H1 (cell line): Measurements from ENCODE around the gene LMOD2. TPM values are rescaled to one million over a fixed set of nuclear protein-coding genes. Genes with fewer than 3 reads are reported as not detected.
A peak's percentile ranks its signal among the peaks of the same experiment; 100 is the strongest.

Experiments used
- CTCF ChIA-PET: fragments of 300-600 bp; sonication (Branson Sonifier 250); formaldehyde crosslinking; loops from one replicate; lab custom pipeline; 2021; ENCODE audit not compliant: partially characterized antibody; lab: Charles Lee
- POLR2A ChIA-PET: fragments of 300-600 bp; sonication (Branson Sonifier 250); formaldehyde crosslinking; loops from one replicate; lab custom pipeline; 2021; ENCODE audit warnings: inconsistent platforms; ENCODE audit not compliant: partially characterized antibody; lab: Charles Lee
- DNase-seq, 2 experiments: peaks; one replicate each; pipeline versions ENCODE4 v3.0.0 to v3.0.0-alpha.2; 2010 to 2022; ENCODE audit warnings: low spot score in 2 of 2, low read depth in 1 of 2, mixed read lengths in 1 of 2
- FAIRE-seq: peaks from 2 replicates; lab custom pipeline; 2011; peaks lifted over from hg19 to GRCh38; lab: Jason Lieb, UNC
- H2AFZ ChIP-seq: 2 replicates; pipeline ENCODE4 v1.8.1; 2012; ENCODE audit warnings: low read length, inconsistent platforms
- H2AK5ac ChIP-seq: 2 replicates; pipeline ENCODE4 v1.6.1; 2013; ENCODE audit warnings: low read depth, low read length
- H2BK120ac ChIP-seq: replicated peaks from 2 replicates; pipeline ENCODE3; 2013; ENCODE audit warnings: low read depth, low read length, inconsistent platforms
- H2BK12ac ChIP-seq: 2 replicates; pipeline ENCODE4 v1.6.1; 2013; ENCODE audit warnings: low read depth, low read length
- H2BK15ac ChIP-seq: 2 replicates; pipeline ENCODE4 v1.6.1; 2013; ENCODE audit warnings: low read length
- H2BK20ac ChIP-seq: 2 replicates; pipeline ENCODE4 v1.6.1; 2013; ENCODE audit warnings: low read length
- H2BK5ac ChIP-seq: 2 replicates; pipeline ENCODE4 v1.6.1; 2013; ENCODE audit warnings: low read depth, low read length
- H3K14ac ChIP-seq: 2 replicates; pipeline ENCODE4 v1.6.1; 2013; ENCODE audit warnings: inconsistent platforms; ENCODE audit not compliant: insufficient read length
- H3K18ac ChIP-seq: 2 replicates; pipeline ENCODE4 v1.6.1; 2013; ENCODE audit warnings: low read length; ENCODE audit errors: extremely low read depth
- H3K23ac ChIP-seq: 2 replicates; pipeline ENCODE4 v1.6.1; 2013; ENCODE audit warnings: inconsistent platforms; ENCODE audit not compliant: insufficient read length
- H3K23me2 ChIP-seq: 2 replicates; pipeline ENCODE4 v1.6.1; 2013; ENCODE audit warnings: low read depth, low read length
- H3K27ac ChIP-seq: 2 replicates; pipeline ENCODE4 v1.6.1; 2011; ENCODE audit warnings: low read depth, low read length, inconsistent platforms
- H3K27me3 ChIP-seq, 4 experiments: replicated peaks in 1 of 4; 1 replicate in 1 of 4; 2 replicates in 3 of 4; pipeline versions ENCODE4 v1.6.1 to v1.8.1; 2011 to 2013; ENCODE audit warnings: low read length in 3 of 4, mild to moderate bottlenecking in 3 of 4, inconsistent platforms in 2 of 4, mixed read lengths in 2 of 4, moderate library complexity in 1 of 4; ENCODE audit not compliant: control insufficient read depth in 3 of 4, insufficient read depth in 3 of 4; ENCODE audit errors: extremely low read depth in 1 of 4
- H3K36me3 ChIP-seq, 4 experiments: 2 replicates each; pipeline versions ENCODE4 v1.6.1 to v1.8.1; 2011 to 2013; ENCODE audit warnings: mild to moderate bottlenecking in 4 of 4, low read length in 3 of 4, moderate library complexity in 2 of 4, control low read depth in 1 of 4, inconsistent platforms in 1 of 4; ENCODE audit not compliant: insufficient read depth in 4 of 4, control insufficient read depth in 2 of 4
- H3K4ac ChIP-seq: replicated peaks from 2 replicates; pipeline ENCODE3; 2013; ENCODE audit warnings: low read length, low read depth, mixed read lengths, inconsistent platforms; ENCODE audit not compliant: insufficient read length
- H3K4me1 ChIP-seq, 4 experiments: replicated peaks in 1 of 4; 1 replicate in 1 of 4; 2 replicates in 3 of 4; pipeline versions ENCODE4 v1.6.1 to v1.8.1; 2011 to 2013; ENCODE audit warnings: low read length in 3 of 4, inconsistent platforms in 2 of 4, mixed read lengths in 1 of 4; ENCODE audit not compliant: insufficient read depth in 4 of 4, control insufficient read depth in 3 of 4
- H3K4me2 ChIP-seq, 2 experiments: 2 replicates each; pipeline versions ENCODE4 v1.6.1 to v1.8.1; 2011 to 2013; ENCODE audit warnings: low read depth in 2 of 2, low read length in 2 of 2, control low read depth in 1 of 2, inconsistent platforms in 1 of 2, mild to moderate bottlenecking in 1 of 2; ENCODE audit not compliant: insufficient read depth in 1 of 2
- H3K4me3 ChIP-seq, 4 experiments: fragments of 200-600, 300-600 bp in 1 of 4; sonication (generic), shearing (Covaris generic), sonication (Bioruptor Twin) in 1 of 4; 2 replicates each; pipeline versions ENCODE4 v1.5.1 to v1.8.1; 2011 to 2016; ENCODE audit warnings: low read length in 4 of 4, low read depth in 3 of 4, control low read depth in 2 of 4, inconsistent platforms in 2 of 4, mild to moderate bottlenecking in 2 of 4, mixed read lengths in 1 of 4, moderate library complexity in 1 of 4; ENCODE audit not compliant: insufficient read depth in 2 of 4; ENCODE audit errors: extremely low read depth in 1 of 4
- H3K56ac ChIP-seq: replicated peaks from 2 replicates; pipeline ENCODE3; 2013; ENCODE audit warnings: low read depth, mild to moderate bottlenecking, mixed read lengths, low read length, inconsistent platforms; ENCODE audit not compliant: insufficient read length
- H3K79me1 ChIP-seq: 2 replicates; pipeline ENCODE4 v1.6.1; 2013; ENCODE audit warnings: low read depth, low read length, control low read depth
- H3K79me2 ChIP-seq, 2 experiments: 2 replicates each; pipeline versions ENCODE4 v1.6.1 to v1.8.1; 2012 to 2013; ENCODE audit warnings: low read length in 2 of 2, mild to moderate bottlenecking in 2 of 2, inconsistent platforms in 1 of 2; ENCODE audit not compliant: insufficient read depth in 2 of 2, control insufficient read depth in 1 of 2
- H3K9ac ChIP-seq, 4 experiments: replicated peaks in 1 of 4; 1 replicate in 1 of 4; 2 replicates in 3 of 4; pipeline versions ENCODE4 v1.6.1 to v1.8.1; 2011 to 2013; ENCODE audit warnings: low read depth in 3 of 4, low read length in 3 of 4, control low read depth in 2 of 4, mild to moderate bottlenecking in 2 of 4, moderate library complexity in 2 of 4, inconsistent platforms in 1 of 4; ENCODE audit errors: extremely low read depth in 1 of 4
- H3K9me3 ChIP-seq, 2 experiments: 2 replicates each; pipeline versions ENCODE4 v1.6.1 to v1.8.1; 2012 to 2013; ENCODE audit warnings: mild to moderate bottlenecking in 2 of 2, moderate library complexity in 2 of 2, control low read depth in 1 of 2, inconsistent platforms in 1 of 2, low read depth in 1 of 2, low read length in 1 of 2, mixed read lengths in 1 of 2; ENCODE audit not compliant: insufficient read depth in 2 of 2
- H4K20me1 ChIP-seq, 2 experiments: replicated peaks in 1 of 2; 2 replicates each; pipeline versions ENCODE3 to v1.8.1; 2011 to 2013; ENCODE audit warnings: inconsistent platforms in 2 of 2, low read length in 2 of 2, mild to moderate bottlenecking in 1 of 2; ENCODE audit not compliant: insufficient read depth in 2 of 2, control insufficient read depth in 1 of 2
- H4K5ac ChIP-seq: 2 replicates; pipeline ENCODE4 v1.6.1; 2013; ENCODE audit warnings: low read length, low read depth, mixed read lengths, inconsistent platforms; ENCODE audit not compliant: insufficient read length
- H4K8ac ChIP-seq: 2 replicates; pipeline ENCODE4 v1.8.0; 2013; ENCODE audit warnings: mild to moderate bottlenecking, moderate library complexity, low read length, inconsistent platforms; ENCODE audit not compliant: insufficient read depth; ENCODE audit errors: extremely low read depth
- H4K91ac ChIP-seq: replicated peaks from 2 replicates; pipeline ENCODE3; 2013; ENCODE audit warnings: low read length, mixed read lengths, inconsistent platforms; ENCODE audit not compliant: insufficient read length
- CTCF ChIP-seq, 3 experiments: IDR thresholded peaks; 1 replicate in 2 of 3; 2 replicates in 1 of 3; pipeline versions ENCODE4 v1.5.1 to v1.6.1; 2011; ENCODE audit warnings: low read length in 3 of 3, mild to moderate bottlenecking in 3 of 3, inconsistent platforms in 2 of 3, low read depth in 1 of 3, moderate library complexity in 1 of 3; ENCODE audit not compliant: insufficient read depth in 1 of 3; ENCODE audit errors: control extremely low read depth in 1 of 3
- RAD21 ChIP-seq, 2 experiments: IDR thresholded peaks in 1 of 2; conservative IDR thresholded peaks in 1 of 2; 2 replicates each; pipeline ENCODE4 v1.6.1; 2011; ENCODE audit warnings: low read depth in 2 of 2, low read length in 2 of 2, improper control_type of control experiment in 1 of 2, inconsistent platforms in 1 of 2, mild to moderate bottlenecking in 1 of 2, moderate library complexity in 1 of 2
- RBBP5 ChIP-seq: IDR thresholded peaks from 2 replicates; pipeline ENCODE4 v1.7.1; 2012; ENCODE audit warnings: low read depth, mild to moderate bottlenecking, inconsistent platforms, low read length, moderate library complexity, borderline replicate concordance
- WGBS, 2 experiments: shearing (Covaris generic) in 1 of 2; methylation state at CpG; one replicate each; pipeline versions ENCODE4 v1.1.6 to v1.1.7; 2013 to 2015; ENCODE audit warnings: low lambda C conversion rate in 2 of 2, mixed read lengths in 2 of 2, inconsistent platforms in 1 of 2, low coverage in 1 of 2, missing lambda C conversion rate in 1 of 2; ENCODE audit not compliant: insufficient replicate concordance in 2 of 2, insufficient coverage in 1 of 2, insufficient read length in 1 of 2; ENCODE audit errors: extremely low coverage in 1 of 2, missing lambda C conversion rate in 1 of 2; 5-methylcytosine and 5-hydroxymethylcytosine counted together
- polyA plus RNA-seq, 7 experiments: library from polyadenylated mRNA; depleted of rRNA in 3 of 7; stranded (reverse) in 5 of 7; unstranded in 2 of 7; fragments of >200 nt in 5 of 7; fragments of 200-250 nt in 2 of 7; gene quantifications; 1 replicate in 5 of 7; 2 replicates in 1 of 7; 4 replicates in 1 of 7; pipeline versions ENCODE4 v1.2.1 to v1.2.3, GENCODE V29; 2011 to 2013; ENCODE audit warnings: missing spikeins in 2 of 7, mixed read lengths in 2 of 7
- total RNA-seq: library from RNA; stranded (reverse); fragmentation: NEBNext Ultra II Directional; extraction: Animal tissue kit (Norgen Biotek cat#: 25700); gene quantifications from 2 replicates; pipeline ENCODE4 v1.2.1, GENCODE V29; 2021

The LMOD2 gene
- total and polyA plus RNA-seq, 2 of the 8 experiments (the other 6 are each of a cell fraction or from before 2014, with no cell fraction given), result 0.03 to 0.22 TPM

GRCh38 chr7:123635551-123636359, 19.9 kb upstream of the LMOD2 start:
- H3K9me3 ChIP-seq, result no peaks in the 10 kb centered on the region
- H2AFZ ChIP-seq, result no peak overlapping the region
- no peak overlapping the region for H3K56ac ChIP-seq
- FAIRE-seq, result no peak
- H2BK12ac ChIP-seq, result no peak overlapping the region
- H3K79me1 ChIP-seq, result no peaks in the 10 kb centered on the region
- WGBS, 2 experiments, result 69% methylated on average over 4 of the region's 4 CpGs; no CpG with 5 or more reads in 1 of the 2 experiments
- no peak overlapping the region for H3K4ac ChIP-seq
- no peaks in the 10 kb centered on the region for H3K79me2 ChIP-seq
- no peak overlapping the region for H3K27ac ChIP-seq
- no peak overlapping the region for H3K4me3 ChIP-seq
- H3K36me3 ChIP-seq, result no peaks in the 10 kb centered on the region
- no peaks in the 10 kb centered on the region for H4K20me1 ChIP-seq
- H2BK5ac ChIP-seq, result no peak overlapping the region
- H2BK20ac ChIP-seq, result no peak overlapping the region
- H3K4me2 ChIP-seq, result no peak overlapping the region
- no peak overlapping the region for H3K9ac ChIP-seq
- H3K4me1 ChIP-seq, result no peaks in the 10 kb centered on the region
- no peak overlapping the region for H2BK120ac ChIP-seq
- no peak overlapping the region for H2AK5ac ChIP-seq
- peak in 2 of 3 experiments; percentile 52 to 65; a peak in 3 of 4 replicates for TF ChIP-seq CTCF (IDR thresholded peaks at IDR 0.05; ENCODE audit: control extremely low read depth in 1 of 3, insufficient read depth in 1 of 3, low read depth in 1 of 3, low read length in 3 of 3)
- TF ChIP-seq RBBP5, result no peak
- TF ChIP-seq RAD21 (IDR thresholded peaks at IDR 0.05 in 1 of 2, conservative IDR thresholded peaks at IDR 0.05 in 1 of 2; ENCODE audit: low read depth in 2 of 2, low read length in 2 of 2), result peak; percentile 91 to 92
- no peak overlapping the region for H4K8ac ChIP-seq
- no peak overlapping the region for H3K18ac ChIP-seq
- H4K91ac ChIP-seq, result no peak overlapping the region
- H3K27me3 ChIP-seq, result no peaks in the 10 kb centered on the region
- H3K14ac ChIP-seq, result no peak overlapping the region
- CTCF ChIA-PET, result interaction anchor here (0.6 to 4.0 kb wide), 38 partner anchors 10 to 243 kb away, joined by 3 to 33 read pairs (median 6); partner anchors contain the start of gene WASL
- H3K23me2 ChIP-seq, result 0 out of 2 replicates have a peak, but pooled peaks cover 1% of the 10 kb centered on the region
- H4K5ac ChIP-seq, result no peak overlapping the region
- no peak overlapping the region for H3K23ac ChIP-seq
- no peak overlapping the region for H2BK15ac ChIP-seq
- POLR2A ChIA-PET, result interaction anchor here (0.7 to 1.5 kb wide), 4 partner anchors 8 to 263 kb away, joined by 3 to 5 read pairs (median 4); no protein-coding TSS in a partner anchor
- DNase-seq, result no peak
